H7 (cell line): ENCODE measurements around the gene RBM34. TPM values are rescaled to one million over a fixed set of nuclear protein-coding genes. Genes with fewer than 3 reads are reported as not detected.

ENCODE experiments used
- DNase-seq: peaks from one replicate; pipeline ENCODE4 v3.0.0; 2012
- H3K27me3 ChIP-seq: 2 replicates; pipeline ENCODE4 v1.6.0; 2011; ENCODE audit warnings: mild to moderate bottlenecking, low read length; ENCODE audit not compliant: control insufficient read depth, insufficient read depth
- H3K36me3 ChIP-seq: replicated peaks from 2 replicates; pipeline ENCODE4 v1.5.1; 2011; ENCODE audit warnings: low read length; ENCODE audit not compliant: control insufficient read depth, insufficient read depth
- H3K4me3 ChIP-seq: 2 replicates; pipeline ENCODE4 v1.5.1; 2011; ENCODE audit warnings: low read depth, mild to moderate bottlenecking, control low read depth, low read length, moderate library complexity; ENCODE audit not compliant: insufficient read depth
- total RNA-seq: library from RNA; depleted of rRNA; stranded (reverse); fragments of >200 nt; shearing (Covaris generic); gene quantifications from 2 replicates; pipeline ENCODE4 v1.2.3, GENCODE V29; 2014

Gene RBM34
- total RNA-seq, 1 experiment from 2014 or later: 101 TPM

DNA sequence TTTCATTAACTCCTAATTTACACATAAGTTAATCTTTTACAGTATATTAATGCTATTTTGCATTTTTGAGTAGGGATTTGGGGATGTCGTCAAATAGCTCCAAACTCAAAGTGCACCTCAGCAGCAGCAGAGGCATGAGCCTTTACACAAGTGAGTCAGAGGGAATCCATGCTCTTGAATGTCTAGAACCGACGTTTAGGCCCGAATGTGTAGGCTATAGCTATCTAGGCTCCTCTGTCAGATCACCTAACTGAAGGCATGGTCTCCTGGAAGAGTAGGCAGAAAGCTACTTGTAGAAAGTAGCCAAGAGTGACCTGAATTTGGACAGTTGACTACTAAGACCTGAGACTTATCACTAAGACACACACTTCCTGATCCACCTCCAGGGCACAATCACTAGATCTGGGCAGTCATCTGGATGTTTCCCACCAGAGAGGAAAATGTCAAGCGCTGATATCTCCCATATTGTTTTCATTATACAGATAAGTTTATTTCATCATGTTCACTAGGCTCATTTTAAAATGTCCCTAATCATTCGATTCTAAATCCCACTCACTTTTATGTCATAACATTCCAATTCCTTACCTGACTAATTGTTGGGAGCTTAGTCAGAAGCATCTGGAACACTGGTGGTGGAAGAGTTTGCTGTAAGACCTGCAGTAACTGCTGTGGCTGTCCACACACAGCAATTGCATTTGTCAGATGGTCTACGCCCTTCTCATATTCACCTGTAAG, 47.7 kb downstream of the RBM34 start:
- Histone ChIP-seq H3K36me3 (peaks cover 47% of the 10 kb centered on the region), H3K27me3 (no peaks in the 10 kb centered on the region), H3K4me3 (no peak overlapping the region)
- no peak for DNase-seq

DNA sequence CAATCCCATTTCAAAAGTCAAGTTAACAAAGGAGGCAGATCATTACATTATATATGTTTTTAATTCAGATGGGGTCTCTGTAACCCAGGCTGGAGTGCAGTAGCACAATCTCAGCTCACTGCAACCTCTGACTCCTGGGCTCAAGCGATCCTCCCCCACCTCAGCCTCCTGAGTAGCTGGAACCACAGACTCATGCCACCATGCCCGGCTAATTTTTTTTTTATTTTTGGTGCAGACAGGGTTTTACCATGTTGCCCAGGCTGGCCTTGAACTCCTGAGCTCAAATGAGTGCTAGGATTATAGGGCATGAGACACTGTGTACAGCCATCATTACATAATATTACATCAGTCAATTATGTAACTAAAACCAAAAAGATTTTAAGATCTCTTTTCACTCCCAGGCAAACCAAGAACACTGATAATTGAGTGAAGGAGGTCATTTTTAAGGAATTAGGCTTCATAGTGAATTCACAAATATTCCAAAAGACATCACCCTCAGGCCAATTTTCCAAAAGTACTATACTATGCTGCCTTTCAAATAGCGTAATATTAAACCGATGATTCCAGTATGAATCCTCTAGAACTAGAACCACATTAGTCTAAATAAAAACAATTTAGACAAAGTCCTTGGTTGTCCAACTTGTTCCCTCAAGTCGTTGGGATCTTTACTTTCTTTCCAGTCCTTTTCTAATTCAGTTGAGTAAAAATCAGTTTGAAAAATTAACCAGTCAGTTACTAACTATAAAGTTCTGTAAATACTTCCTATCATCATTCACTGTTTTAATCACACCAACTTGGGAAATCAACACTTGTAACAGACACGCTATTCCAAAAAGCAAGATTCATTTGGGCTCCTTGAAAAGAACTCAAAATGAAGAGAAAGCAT, 48.5 kb downstream of the RBM34 start:
- Histone ChIP-seq H3K27me3 (no peaks in the 10 kb centered on the region), H3K36me3 (peaks cover 39% of the 10 kb centered on the region), H3K4me3 (no peak overlapping the region)
- DNase-seq: no peak

DNA sequence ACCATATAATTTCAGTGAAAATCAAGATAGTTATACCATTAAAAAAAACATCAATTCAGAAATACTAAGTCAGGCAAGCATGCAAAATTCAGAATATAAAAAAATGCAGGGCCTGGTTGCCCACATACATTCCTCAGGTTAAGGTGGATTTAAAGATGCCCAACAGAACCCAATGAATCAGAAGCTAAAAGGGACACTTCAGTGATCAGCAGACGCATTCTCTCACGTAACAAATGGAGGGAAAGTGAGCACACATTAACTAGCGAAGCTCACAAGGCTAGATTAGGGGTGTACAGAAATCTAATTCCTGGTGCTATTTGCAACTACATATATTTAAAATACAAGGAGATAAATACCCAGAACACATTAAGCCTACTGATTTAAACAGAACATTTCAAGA, 49.9 kb downstream of the RBM34 start:
- H3K36me3 ChIP-seq: peaks cover 36% of the 10 kb centered on the region
- no peaks in the 10 kb centered on the region for H3K27me3 ChIP-seq
- no peak for DNase-seq
- no peak overlapping the region for H3K4me3 ChIP-seq

DNA sequence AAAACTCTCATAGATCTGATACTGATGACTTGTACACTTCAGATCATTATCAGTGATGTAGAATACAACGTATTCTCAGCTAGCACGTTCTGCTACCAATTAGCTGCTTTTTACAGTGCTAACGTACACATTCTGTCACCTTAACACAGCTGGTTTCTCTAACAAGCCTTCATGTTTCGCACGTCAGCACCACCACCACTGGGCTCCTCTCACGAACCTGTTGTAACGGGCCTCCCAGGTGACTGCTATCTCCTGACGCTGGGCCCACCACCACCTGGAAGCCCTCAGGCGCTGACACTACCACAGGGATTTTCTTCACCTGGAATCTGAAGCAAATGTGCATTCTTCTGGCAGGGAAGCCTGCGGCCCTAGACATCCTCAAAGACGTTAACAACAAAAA, 52.2 kb downstream of the RBM34 start:
- Histone ChIP-seq H3K27me3 (no peaks in the 10 kb centered on the region), H3K36me3 (peaks cover 28% of the 10 kb centered on the region), H3K4me3 (no peak overlapping the region)
- DNase-seq: no peak

DNA sequence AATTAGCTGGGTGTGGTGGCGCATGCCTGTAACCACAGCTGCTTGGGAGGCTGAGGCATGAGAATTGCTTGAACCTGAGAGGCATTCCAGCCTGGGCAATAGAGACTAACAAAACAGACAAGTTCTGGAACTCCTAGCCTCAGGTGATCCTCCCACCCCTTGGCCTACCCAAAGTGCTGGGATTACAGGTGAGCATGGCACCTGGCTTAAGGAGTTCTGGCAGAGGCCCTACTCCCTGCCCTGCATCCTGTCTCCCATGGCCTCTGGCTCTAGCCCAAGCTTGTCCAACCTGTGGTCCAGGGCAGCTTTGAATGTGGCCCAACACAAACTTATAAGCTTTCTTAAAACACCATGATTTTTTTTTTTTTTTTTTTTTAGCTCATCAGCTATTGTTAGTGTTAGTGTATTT, 52.9 kb downstream of the RBM34 start:
- H3K27me3 ChIP-seq: no peaks in the 10 kb centered on the region
- no peak overlapping the region for H3K4me3 ChIP-seq
- H3K36me3 ChIP-seq: peaks cover 24% of the 10 kb centered on the region
- DNase-seq: no peak

DNA sequence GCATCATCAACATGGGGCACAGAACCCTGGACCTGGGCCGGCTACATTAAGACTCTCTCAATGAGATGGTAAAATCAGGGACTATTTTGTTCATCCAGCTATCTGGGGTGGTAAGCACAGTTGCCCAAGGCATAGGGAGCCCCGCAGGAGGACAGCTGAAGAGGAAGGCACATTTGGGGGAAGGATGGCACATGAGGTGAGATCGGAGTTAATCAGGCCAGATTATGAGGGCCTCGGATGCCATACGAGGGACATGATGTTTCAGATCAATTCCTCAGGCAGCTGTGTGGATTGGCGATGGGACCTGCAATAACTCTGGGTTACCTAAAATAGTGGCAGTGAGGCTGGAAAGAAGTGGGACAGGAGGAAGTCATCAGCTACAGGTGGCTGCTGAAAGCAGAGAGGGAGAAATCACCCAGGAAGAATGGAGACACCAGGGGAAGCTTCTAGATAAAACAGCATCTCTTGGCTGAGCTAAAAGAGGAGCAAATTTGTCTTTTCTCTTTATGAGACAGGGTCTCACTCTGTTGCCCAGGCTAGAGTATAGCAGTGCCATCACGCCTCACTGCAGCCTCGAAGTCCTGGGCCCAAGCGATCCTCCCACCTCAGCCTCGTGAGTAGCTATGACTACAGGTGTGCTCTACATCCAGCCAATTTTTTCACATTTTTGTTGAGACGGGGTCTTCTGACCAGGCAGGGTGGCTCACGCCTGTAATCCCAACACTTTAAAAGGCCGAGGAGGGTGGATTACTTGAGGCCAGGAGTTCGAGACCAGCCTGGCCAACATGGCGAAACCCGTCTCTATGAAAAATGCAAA, 53.5 kb downstream of the RBM34 start:
- no peaks in the 10 kb centered on the region for H3K27me3 ChIP-seq
- peaks cover 22% of the 10 kb centered on the region for H3K36me3 ChIP-seq
- no peak for DNase-seq
- no peak overlapping the region for H3K4me3 ChIP-seq

DNA sequence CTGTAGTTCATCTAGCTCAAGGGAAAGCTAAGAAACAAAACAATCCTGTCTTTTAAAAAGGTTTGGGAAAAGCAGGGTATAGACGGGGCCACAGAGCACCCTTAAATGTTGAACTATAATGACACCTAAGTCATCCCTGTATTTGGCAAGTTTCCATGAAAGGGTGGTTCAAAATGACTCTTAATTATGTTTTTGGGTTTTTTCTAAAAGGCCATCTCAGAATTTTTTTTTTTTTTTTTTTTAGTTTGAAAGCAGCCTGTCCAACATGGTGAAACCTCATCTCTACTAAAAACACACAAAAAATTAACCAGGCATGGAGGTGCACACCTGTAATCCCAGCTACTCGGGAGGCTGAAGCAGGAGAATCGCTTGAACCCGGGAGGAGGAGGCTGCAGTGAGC, 54.6 kb downstream of the RBM34 start:
- no peak overlapping the region for H3K4me3 ChIP-seq
- peaks cover 17% of the 10 kb centered on the region for H3K36me3 ChIP-seq
- no peaks in the 10 kb centered on the region for H3K27me3 ChIP-seq
- DNase-seq: no peak

DNA sequence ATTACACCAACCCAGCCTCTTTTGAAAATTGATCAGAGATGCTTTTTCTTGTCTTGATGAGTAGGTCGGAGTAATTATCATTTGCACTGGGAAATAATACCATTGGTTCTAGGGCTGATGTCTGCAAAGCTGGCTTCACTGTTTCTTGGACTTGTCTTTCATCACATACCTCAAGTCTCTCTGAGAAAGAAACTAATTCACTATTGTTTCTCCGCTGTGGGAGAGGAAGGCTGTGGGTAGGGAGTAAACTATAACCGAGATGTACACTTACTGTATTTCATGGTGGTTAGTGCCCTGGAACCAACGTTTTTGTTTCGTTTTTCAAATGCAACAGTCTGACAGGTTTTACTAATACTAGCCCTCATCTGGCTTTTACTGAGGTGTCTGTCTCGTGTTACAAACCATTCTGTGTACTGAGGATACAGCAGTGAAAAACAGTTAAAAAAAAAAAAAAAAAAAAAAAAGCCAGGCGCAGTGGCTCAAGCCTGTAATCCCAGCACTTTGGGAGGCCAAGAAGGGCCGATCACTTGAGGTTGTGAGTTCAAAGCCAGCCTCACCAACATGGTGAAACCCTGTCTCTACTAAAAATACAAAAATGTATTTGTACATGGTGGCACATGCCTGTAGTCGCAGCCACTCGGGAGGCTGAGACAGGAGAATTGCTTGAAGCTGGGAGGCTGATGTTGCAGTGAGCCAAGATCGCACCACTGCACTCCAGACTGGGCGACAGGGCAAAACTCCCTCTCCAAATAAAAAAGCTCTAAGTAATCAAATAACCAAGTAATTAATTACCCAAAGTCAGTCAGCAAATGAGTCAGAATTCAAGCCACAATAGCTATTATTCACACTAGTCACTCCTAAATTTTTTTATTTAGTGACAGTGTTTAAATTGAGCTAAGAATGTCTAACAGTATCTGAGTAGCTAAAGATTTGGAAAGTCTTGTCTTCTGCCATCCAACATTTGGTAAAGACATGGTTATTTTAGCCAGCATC, 55.7 kb downstream of the RBM34 start:
- no peak for DNase-seq
- peaks cover 8% of the 10 kb centered on the region for H3K36me3 ChIP-seq
- H3K4me3 ChIP-seq: no peak overlapping the region
- H3K27me3 ChIP-seq: no peaks in the 10 kb centered on the region

DNA sequence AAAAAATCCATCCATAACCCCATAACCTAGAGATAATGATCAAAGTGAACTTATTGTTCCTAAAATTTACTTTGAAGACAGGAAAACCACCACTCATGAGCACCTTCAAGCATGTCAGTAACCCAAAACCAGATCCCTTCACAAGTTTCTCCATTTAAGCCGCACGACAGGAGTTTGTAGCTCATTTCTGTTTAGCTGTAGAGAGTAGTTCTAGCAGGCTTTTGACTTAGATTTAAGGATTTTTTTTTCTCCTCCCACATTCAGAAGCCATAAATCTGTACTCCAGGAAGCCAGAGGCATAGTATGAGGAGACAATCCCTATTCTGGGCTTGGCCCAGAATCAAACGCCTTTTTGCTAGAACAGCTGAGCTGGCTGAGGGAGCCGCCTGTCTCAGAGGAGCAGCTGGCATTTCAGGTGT, 58.0 kb downstream of the RBM34 start:
- no peaks in the 10 kb centered on the region for H3K36me3 ChIP-seq
- no peaks in the 10 kb centered on the region for H3K27me3 ChIP-seq

DNA sequence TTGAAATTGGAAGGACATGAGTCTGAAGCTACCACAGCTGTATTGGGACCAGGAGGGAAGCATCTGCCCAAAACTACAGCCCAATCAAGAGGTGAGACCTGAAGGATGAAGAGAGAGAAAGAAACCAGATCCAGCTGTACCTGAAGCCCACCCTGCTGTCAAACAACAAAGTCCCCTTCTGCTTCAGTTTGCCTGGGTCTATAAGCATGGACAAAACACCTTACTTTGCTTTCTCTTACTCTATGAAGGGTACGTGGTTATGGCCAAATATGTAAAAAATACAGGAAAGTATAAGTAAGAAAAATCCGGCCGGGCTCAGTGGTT, 58.8 kb downstream of the RBM34 start:
- Histone ChIP-seq H3K4me3 (no peak overlapping the region), H3K36me3 (no peaks in the 10 kb centered on the region), H3K27me3 (no peaks in the 10 kb centered on the region)
- no peak for DNase-seq

More for the DNA sequence above, 58.0 kb downstream of the RBM34 start:
- no peak for DNase-seq
- no peak overlapping the region for H3K4me3 ChIP-seq

DNA sequence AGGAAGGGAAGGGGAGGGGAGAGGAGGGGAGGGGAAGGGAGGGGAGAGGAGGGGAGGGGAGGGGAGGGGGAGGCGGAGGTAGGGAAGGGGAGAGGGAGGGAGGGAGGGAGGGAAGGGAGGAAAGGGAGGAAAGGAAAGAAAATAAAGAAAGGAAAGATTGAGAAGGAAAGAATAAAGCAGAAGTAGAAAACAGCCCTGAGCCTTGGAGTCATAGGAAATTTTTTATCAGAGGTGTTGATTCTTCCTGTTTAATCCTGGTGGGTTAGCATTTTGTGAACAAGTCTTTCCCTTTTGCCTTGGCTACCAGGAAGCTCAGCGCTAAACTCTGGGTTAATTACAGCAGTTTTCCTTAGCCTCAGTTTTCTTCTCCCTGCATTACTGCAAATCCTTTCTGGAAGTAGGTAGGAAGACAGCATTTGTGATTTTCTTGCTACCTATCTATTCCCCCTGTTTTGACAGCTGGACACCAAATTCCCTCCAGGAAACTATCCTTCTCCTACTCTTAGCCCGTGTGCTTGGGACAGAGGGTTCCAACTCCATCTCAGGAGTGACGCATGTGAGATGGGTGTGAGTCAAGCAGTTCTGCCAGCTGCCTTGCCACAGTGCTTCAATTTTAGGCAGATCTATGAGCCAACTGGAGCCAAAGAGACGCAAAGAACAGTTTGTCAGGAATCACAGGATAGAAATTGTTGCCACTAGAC, 59.3 kb downstream of the RBM34 start:
- H3K4me3 ChIP-seq: no peak overlapping the region
- no peak for DNase-seq
- no peaks in the 10 kb centered on the region for H3K36me3 ChIP-seq
- H3K27me3 ChIP-seq: no peaks in the 10 kb centered on the region

DNA sequence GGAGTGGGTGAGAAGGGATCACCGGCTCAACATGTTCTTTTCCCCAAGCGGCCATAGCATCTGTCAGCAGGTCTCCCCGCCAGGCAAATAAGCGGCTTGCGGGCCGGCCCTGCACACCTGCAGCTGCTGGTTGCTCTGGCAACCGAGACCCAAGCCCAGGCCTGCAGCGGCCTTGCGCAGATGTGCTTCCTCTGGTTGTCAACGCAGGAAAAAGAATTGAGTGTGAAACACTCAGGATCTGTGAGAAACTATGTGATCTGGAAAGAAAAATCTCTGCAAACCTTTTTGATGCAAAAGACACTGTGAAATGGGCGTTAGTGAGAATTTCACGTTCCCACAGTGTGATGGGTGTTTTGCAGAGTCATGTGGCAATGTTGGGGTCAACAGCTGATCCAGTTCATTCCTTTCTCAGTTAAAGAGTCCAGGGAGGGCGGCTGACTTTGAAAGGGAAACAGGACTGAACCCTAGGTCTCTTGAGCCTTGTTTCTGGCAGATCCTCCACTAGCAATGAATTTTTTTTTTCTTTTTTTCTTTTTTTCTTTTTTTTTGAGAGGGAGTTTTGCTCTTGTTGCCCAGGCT, 60.8 kb downstream of the RBM34 start:
- Histone ChIP-seq H3K4me3 (no peak overlapping the region), H3K36me3 (no peaks in the 10 kb centered on the region), H3K27me3 (no peaks in the 10 kb centered on the region)
- DNase-seq: peak; percentile 85

DNA sequence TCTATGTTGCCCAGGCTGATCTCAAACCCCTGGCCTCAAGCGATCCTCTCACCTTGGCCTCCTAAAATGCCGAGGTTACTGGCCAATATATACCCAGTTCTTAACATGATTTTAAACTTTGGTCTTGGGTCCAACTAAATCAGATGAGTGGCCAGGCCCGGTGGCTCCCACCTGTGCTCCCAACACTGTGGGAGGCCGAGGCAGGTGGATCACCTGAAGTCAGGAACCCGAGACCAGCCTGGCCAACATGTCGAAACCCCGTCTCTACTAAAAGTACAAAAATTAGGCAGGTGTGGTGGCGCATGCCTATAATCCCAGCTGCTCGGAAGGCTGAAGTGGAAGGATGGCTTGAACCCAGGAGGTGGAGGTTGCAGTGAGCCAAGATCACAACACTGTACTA, 62.1 kb downstream of the RBM34 start:
- no peak for DNase-seq
- no peak overlapping the region for H3K4me3 ChIP-seq
- H3K36me3 ChIP-seq: no peaks in the 10 kb centered on the region
- no peaks in the 10 kb centered on the region for H3K27me3 ChIP-seq
